SK-N-SH (cell line): Measurements from ENCODE around the gene SLC24A3. TPM values are rescaled to one million over a fixed set of nuclear protein-coding genes. Genes with fewer than 3 reads are reported as not detected.

ENCODE experiments used
- CTCF ChIA-PET: fragments of 300-600, 350-600 bp; formaldehyde crosslinking; extraction: SDS; loops from one replicate; lab custom pipeline; 2021; lab: Yijun Ruan, JAX
- POLR2A ChIA-PET: fragments of 350-600 bp; sonication (Branson Sonifier 250); formaldehyde crosslinking; extraction: SDS; loops from one replicate; lab custom pipeline; 2020; ENCODE audit warnings: antibody characterized with exemption, inconsistent platforms; lab: Yijun Ruan, JAX
- DNase-seq: peaks from one replicate; pipeline ENCODE4 v3.0.0; 2012
- H2AFZ ChIP-seq: fragments of 200-600 bp; sonication (generic); 2 replicates; pipeline ENCODE4 v1.8.1; 2016; ENCODE audit warnings: antibody characterized with exemption, mild to moderate bottlenecking, low read depth
- H3F3A ChIP-seq: fragments of 200-600 bp; sonication (generic); replicated peaks from 2 replicates; pipeline ENCODE3; 2016; ENCODE audit warnings: antibody characterized with exemption, mild to moderate bottlenecking; ENCODE audit not compliant: insufficient read depth
- H3K27ac ChIP-seq, 2 experiments: fragments of 200-500 bp in 1 of 2; fragments of 200-600 bp in 1 of 2; sonication (Bioruptor generic) in 1 of 2; sonication (generic), shearing (Covaris generic) in 1 of 2; 2 replicates each; pipeline versions ENCODE4 v1.5.1 to v1.6.1; 2014 to 2016; ENCODE audit warnings: low read depth in 2 of 2, inconsistent platforms in 1 of 2, low read length in 1 of 2, mild to moderate bottlenecking in 1 of 2, mixed read lengths in 1 of 2
- H3K27me3 ChIP-seq: fragments of 200-600 bp; sonication (generic), shearing (Covaris generic); 2 replicates; pipeline ENCODE4 v1.6.1; 2016; ENCODE audit warnings: mixed run types; ENCODE audit not compliant: insufficient read depth
- H3K36me3 ChIP-seq, 2 experiments: fragments of 200-500 bp in 1 of 2; fragments of 200-600 bp in 1 of 2; sonication (Bioruptor generic) in 1 of 2; sonication (generic) in 1 of 2; replicated peaks in 1 of 2; 2 replicates each; pipeline versions ENCODE3 to v1.5.1; 2014 to 2016; ENCODE audit warnings: low read length in 1 of 2, mild to moderate bottlenecking in 1 of 2; ENCODE audit not compliant: insufficient read depth in 2 of 2, control insufficient read depth in 1 of 2
- H3K4me1 ChIP-seq, 2 experiments: fragments of 200-500 bp in 1 of 2; fragments of 200-600 bp in 1 of 2; sonication (Bioruptor generic) in 1 of 2; sonication (generic), shearing (Covaris generic) in 1 of 2; 2 replicates each; pipeline versions ENCODE4 v1.5.1 to v1.6.1; 2014 to 2016; ENCODE audit warnings: low read depth in 1 of 2, low read length in 1 of 2, mixed run types in 1 of 2; ENCODE audit not compliant: insufficient read depth in 2 of 2, control insufficient read depth in 1 of 2
- H3K4me2 ChIP-seq: fragments of 200-600 bp; sonication (generic), shearing (Covaris generic); 2 replicates; pipeline ENCODE4 v1.6.1; 2017; ENCODE audit warnings: mixed run types
- H3K4me3 ChIP-seq, 2 experiments: fragments of 200-500 bp in 1 of 2; fragments of 200-600 bp in 1 of 2; sonication (Bioruptor generic) in 1 of 2; sonication (generic), shearing (Covaris generic) in 1 of 2; 2 replicates each; pipeline versions ENCODE4 v1.5.1 to v1.8.1; 2014 to 2016; ENCODE audit warnings: low read depth in 2 of 2, inconsistent platforms in 1 of 2, low read length in 1 of 2, mild to moderate bottlenecking in 1 of 2, mixed read lengths in 1 of 2, moderate library complexity in 1 of 2
- H3K79me2 ChIP-seq: fragments of 200-600 bp; sonication (generic); 2 replicates; pipeline ENCODE4 v1.8.1; 2017; ENCODE audit warnings: mild to moderate bottlenecking; ENCODE audit not compliant: insufficient read depth
- H3K9ac ChIP-seq: fragments of 200-600 bp; sonication (generic); 2 replicates; pipeline ENCODE4 v1.6.1; 2017; ENCODE audit warnings: mixed run types
- H3K9me2 ChIP-seq: fragments of 200-600 bp; sonication (generic); 2 replicates; pipeline ENCODE4 v1.6.1; 2017; ENCODE audit warnings: mixed run types
- H3K9me3 ChIP-seq: fragments of 200-600 bp; sonication (generic); 2 replicates; pipeline ENCODE4 v1.6.1; 2017; ENCODE audit warnings: mixed run types, mild to moderate bottlenecking, moderate library complexity
- H4K20me1 ChIP-seq: fragments of 200-600 bp; sonication (generic); 2 replicates; pipeline ENCODE4 v1.6.1; 2017; ENCODE audit warnings: mild to moderate bottlenecking, mixed run types; ENCODE audit not compliant: insufficient read depth
- CHD2 ChIP-seq: fragments of 150-350 bp; IDR thresholded peaks from 2 replicates; pipeline ENCODE4 v1.6.1; 2018; ENCODE audit warnings: low read length; ENCODE audit not compliant: partially characterized antibody
- EZH2phosphoT487 ChIP-seq: fragments of 200-600 bp; sonication (generic); IDR thresholded peaks from 2 replicates; pipeline ENCODE4 v1.6.1; 2017; ENCODE audit warnings: low read depth, mixed run types, mild to moderate bottlenecking, antibody characterized with exemption, moderate library complexity, borderline replicate concordance
- FOSL2 ChIP-seq: IDR thresholded peaks from 2 replicates; pipeline ENCODE4 v1.4.0; 2012; ENCODE audit warnings: low read depth, mild to moderate bottlenecking, moderate library complexity, borderline replicate concordance
- GABPA ChIP-seq: IDR thresholded peaks from 2 replicates; pipeline ENCODE4 v1.4.0; 2012; ENCODE audit warnings: low read depth, mild to moderate bottlenecking
- GATA2 ChIP-seq: sonication (generic); formaldehyde crosslinking; IDR thresholded peaks from 2 replicates; pipeline ENCODE4 v1.5.0; 2020; ENCODE audit warnings: mild to moderate bottlenecking, missing genetic modification reagents
- JUND ChIP-seq: IDR thresholded peaks from 2 replicates; pipeline ENCODE4 v1.4.0; 2012
- MEF2A ChIP-seq: IDR thresholded peaks from 2 replicates; pipeline ENCODE4 v1.4.0; 2012; ENCODE audit warnings: low read depth, borderline replicate concordance
- MXI1 ChIP-seq: IDR thresholded peaks from 2 replicates; pipeline ENCODE4 v1.6.1; 2012; ENCODE audit warnings: mild to moderate bottlenecking, low read depth, low read length, improper control_type of control experiment
- NFIC ChIP-seq: IDR thresholded peaks from 2 replicates; pipeline ENCODE4 v1.4.0; 2012; ENCODE audit warnings: borderline replicate concordance
- NRF1 ChIP-seq: IDR thresholded peaks from 2 replicates; pipeline ENCODE4 v1.6.1; 2012; ENCODE audit warnings: low read depth, mild to moderate bottlenecking, low read length
- RAD21 ChIP-seq: IDR thresholded peaks from 2 replicates; pipeline ENCODE4 v1.6.1; 2012; ENCODE audit warnings: mild to moderate bottlenecking, low read length
- RCOR1 ChIP-seq: fragments of 150-350 bp; IDR thresholded peaks from 2 replicates; pipeline ENCODE4 v1.6.1; 2017; ENCODE audit warnings: antibody characterized with exemption, low read length
- REST ChIP-seq: IDR thresholded peaks from 2 replicates; pipeline ENCODE4 v1.6.1; 2012; ENCODE audit warnings: mild to moderate bottlenecking, low read depth, low read length, moderate library complexity
- RFX5 ChIP-seq: IDR thresholded peaks from 2 replicates; pipeline ENCODE4 v1.6.1; 2012; ENCODE audit warnings: mild to moderate bottlenecking, improper control_type of control experiment, low read length
- SIN3A ChIP-seq: IDR thresholded peaks from 2 replicates; pipeline ENCODE4 v1.6.1; 2012; ENCODE audit warnings: low read depth, mild to moderate bottlenecking, low read length, moderate library complexity, borderline replicate concordance
- USF1 ChIP-seq: IDR thresholded peaks from 2 replicates; pipeline ENCODE4 v1.4.0; 2012; ENCODE audit warnings: low read depth, borderline replicate concordance
- WGBS: methylation state at CpG from one replicate; pipeline ENCODE4 v1.1.6; 2017; ENCODE audit warnings: low lambda C conversion rate; 5-methylcytosine and 5-hydroxymethylcytosine counted together
- polyA plus RNA-seq, 3 experiments: library from polyadenylated mRNA; depleted of rRNA; stranded (reverse); fragments of >200 nt; gene quantifications; 2 replicates each; pipeline ENCODE4 v1.2.3, GENCODE V29; 2012
- TF ChIP-seq, protein P1 (sequence below): IDR thresholded peaks from 2 replicates; pipeline ENCODE4 v1.4.0; 2012; ENCODE audit warnings: low read depth, borderline replicate concordance
- TF ChIP-seq, protein P2 (sequence below): fragments of 150-350 bp; IDR thresholded peaks from 2 replicates; pipeline ENCODE4 v1.6.1; 2016; ENCODE audit warnings: mild to moderate bottlenecking, low read depth, low read length

SLC24A3 gene
- polyA plus RNA-seq, 1 of the 3 experiments (the other 2 are of a cell fraction) = not detected

- peaks cover 61% of the 10 kb centered on the region for H3K27me3 ChIP-seq
- no peak for DNase-seq
- H3K79me2 ChIP-seq = no peaks in the 10 kb centered on the region
- no peaks in the 10 kb centered on the region for H3F3A ChIP-seq
- ChIA-PET CTCF (no interaction called here), POLR2A (no interaction called here)
- H3K4me3 ChIP-seq = no peak overlapping the region
- no peak overlapping the region for H3K9ac ChIP-seq
- TF ChIP-seq GATA2 (CRISPR knock-in tag) (no peak), RAD21 (no peak), NRF1 (no peak), SIN3A (no peak), MXI1 (no peak), NFIC (no peak), JUND (no peak), REST (no peak), CHD2 (no peak), FOSL2 (no peak), RCOR1 (no peak), MEF2A (no peak), USF1 (no peak), EZH2phosphoT487 (no peak), RFX5 (no peak), GABPA (no peak)
- TF ChIP-seq, protein P1, sequence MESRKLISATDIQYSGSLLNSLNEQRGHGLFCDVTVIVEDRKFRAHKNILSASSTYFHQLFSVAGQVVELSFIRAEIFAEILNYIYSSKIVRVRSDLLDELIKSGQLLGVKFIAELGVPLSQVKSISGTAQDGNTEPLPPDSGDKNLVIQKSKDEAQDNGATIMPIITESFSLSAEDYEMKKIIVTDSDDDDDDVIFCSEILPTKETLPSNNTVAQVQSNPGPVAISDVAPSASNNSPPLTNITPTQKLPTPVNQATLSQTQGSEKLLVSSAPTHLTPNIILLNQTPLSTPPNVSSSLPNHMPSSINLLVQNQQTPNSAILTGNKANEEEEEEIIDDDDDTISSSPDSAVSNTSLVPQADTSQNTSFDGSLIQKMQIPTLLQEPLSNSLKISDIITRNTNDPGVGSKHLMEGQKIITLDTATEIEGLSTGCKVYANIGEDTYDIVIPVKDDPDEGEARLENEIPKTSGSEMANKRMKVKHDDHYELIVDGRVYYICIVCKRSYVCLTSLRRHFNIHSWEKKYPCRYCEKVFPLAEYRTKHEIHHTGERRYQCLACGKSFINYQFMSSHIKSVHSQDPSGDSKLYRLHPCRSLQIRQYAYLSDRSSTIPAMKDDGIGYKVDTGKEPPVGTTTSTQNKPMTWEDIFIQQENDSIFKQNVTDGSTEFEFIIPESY = no peak
- TF ChIP-seq, protein P2, sequence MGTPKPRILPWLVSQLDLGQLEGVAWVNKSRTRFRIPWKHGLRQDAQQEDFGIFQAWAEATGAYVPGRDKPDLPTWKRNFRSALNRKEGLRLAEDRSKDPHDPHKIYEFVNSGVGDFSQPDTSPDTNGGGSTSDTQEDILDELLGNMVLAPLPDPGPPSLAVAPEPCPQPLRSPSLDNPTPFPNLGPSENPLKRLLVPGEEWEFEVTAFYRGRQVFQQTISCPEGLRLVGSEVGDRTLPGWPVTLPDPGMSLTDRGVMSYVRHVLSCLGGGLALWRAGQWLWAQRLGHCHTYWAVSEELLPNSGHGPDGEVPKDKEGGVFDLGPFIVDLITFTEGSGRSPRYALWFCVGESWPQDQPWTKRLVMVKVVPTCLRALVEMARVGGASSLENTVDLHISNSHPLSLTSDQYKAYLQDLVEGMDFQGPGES = no peak
- 0% methylated on average over 8 of the region's 9 CpGs for WGBS
- no peaks in the 10 kb centered on the region for H3K9me3 ChIP-seq
- no peaks in the 10 kb centered on the region for H3K9me2 ChIP-seq
- H3K36me3 ChIP-seq = no peaks in the 10 kb centered on the region
- H3K4me1 ChIP-seq = no peaks in the 10 kb centered on the region; a peak in 1 of 4 replicates
- H3K4me2 ChIP-seq = no peak overlapping the region
- no peak overlapping the region for H3K27ac ChIP-seq
- no peak overlapping the region for H2AFZ ChIP-seq
- no peaks in the 10 kb centered on the region for H4K20me1 ChIP-seq
Measured at GRCh38 chr20:19210391-19211155, 1.9 kb upstream of the SLC24A3 start.
